ENCODE results near the gene NR3C2.

The NR3C2 gene

DNA sequence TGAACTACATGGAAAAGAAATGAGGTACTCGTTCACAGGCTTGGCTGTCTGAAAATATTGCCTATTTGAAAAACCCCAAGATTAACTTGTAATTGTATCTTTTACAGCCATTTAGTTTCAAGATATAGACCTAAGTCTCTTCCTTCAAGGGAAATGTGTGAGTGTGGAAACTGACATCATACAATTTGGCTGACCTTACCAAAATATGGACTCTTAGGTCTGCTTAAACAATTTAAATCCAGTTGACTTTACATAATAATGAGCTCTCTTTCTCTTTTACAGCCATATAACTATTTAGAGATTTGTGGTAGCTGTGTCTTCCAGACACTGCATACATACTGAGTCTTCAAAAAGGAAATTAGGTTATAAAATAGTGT, 186.9 kb downstream of the NR3C2 start:
- no peak for DNase-seq

DNA sequence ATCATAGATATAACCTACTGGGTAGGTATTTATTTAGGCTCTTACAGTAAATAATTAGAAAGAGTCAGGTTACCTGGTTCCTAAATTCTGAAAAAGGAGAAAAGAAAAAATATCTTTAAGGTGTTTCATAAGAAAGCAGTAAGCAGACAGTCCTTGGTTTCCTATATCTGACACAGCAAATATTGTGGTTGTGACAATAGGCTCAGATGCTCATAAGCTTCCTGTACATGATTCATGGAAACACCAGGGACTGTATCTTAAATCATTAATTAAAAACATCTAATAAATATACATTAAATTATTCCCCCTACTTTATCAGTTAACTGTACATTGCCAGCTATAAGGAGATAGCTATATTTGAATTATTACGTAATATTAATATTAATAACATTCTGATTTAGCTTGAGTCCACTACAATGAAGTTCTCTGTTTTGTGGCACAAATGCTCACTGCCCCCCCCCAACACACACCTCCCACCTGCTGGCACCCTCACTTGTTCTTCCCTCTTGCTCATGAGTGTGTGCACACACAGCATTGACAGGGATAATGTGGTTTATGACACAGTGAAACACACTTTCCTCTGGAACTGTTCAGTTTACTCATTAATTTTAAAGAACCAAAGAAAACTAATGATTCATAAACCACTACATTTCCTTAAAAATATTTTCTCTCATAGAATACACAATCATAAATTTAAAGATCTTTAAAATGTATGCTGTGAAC, 187.4 kb downstream of the NR3C2 start:
- DNase-seq: no peak

DNA sequence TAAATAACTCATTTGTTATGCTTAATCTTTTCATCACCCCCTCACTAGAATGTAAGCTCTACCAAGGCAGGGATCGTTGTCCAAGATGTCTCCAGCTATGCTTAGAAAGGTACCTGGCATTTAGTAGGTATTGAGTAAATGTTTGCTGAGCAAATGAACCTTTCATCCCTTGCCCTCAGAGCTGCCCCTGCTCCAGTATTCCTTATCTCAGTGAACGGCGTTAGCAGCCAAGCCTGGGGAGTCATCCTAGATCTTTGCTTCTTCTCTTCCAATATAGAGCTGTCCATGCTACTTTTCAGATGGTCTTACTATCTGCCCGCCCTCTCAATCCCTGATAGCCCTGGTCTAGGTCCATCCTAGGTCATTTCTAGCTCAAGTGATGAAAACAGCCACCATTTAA, 188.4 kb downstream of the NR3C2 start:
- DNase-seq: no peak

DNA sequence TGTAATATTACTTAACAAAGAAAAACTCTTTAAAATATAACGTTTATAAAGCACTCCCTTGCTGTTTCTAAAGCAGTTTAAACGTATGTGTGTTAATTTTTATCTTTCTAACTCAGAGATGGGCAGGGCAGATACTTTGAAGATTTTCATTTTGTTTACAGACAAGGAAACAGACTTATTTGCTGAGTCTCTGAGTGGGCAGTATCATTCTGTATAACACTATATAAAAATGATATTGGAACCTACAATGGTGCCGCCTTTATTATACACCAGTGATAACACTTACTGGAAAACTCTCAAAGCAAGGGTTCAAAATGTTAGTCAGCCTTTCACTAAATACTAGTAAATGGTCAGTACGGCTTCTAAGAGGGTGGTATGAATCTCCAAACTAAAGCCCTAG, 193.4 kb downstream of the NR3C2 start:
- no peak for DNase-seq

DNA sequence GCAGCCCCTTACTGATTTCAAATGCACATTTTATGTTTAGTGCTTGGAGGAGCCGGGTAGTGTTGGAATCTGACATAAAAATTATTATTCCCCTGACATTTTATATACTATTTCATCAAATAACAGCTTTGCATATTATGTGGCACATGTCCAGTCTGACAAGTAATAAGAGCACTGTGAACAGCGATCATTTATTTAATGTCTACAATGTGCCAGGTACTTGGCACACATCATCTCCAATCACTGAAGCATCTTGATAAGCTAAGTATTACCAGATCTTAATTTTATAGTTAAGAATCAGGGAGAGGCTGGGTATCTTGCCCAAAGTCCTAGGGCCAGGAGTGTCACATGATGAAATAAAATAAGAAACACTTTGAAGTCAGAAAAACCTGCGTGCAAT, 197.2 kb downstream of the NR3C2 start:
- DNase-seq: no peak

DNA sequence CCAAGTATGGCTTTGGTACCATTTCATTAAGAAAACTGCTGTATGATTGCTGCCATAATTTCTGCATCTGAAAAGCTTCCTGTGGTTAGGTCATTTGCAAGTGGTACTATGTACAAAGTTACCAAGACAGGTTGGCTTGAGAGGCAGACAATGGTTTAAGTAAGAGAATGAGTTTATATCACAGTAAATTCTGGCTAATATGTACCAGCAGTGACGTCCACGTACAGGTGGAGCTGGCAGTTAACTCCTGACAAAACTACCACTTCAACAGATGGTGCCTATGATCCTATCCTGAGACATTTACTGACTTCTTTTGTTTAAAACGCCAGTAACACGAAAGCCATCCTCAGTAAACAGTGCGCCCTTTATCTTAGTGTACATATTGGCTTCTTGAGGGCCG, 198.4 kb downstream of the NR3C2 start:
- DNase-seq: no peak

DNA sequence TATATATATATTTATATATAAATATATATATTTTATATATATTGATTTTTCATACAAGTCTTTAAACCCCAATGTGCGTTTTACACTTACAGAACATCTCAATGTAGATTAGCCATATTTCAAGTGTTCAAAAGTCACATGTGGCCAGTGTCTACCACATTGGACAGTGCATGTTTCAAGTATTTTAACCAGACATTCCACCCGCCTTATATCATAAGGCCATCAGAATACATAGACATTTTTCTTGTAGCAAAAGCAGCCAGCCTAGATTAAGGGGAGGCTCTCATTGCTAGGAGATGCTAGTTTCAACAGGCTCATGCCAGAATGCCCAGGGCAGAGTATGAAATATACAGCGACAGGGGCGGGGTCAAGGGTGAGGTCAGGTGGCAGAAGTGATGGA, 202.0 kb downstream of the NR3C2 start:
- DNase-seq: no peak

DNA sequence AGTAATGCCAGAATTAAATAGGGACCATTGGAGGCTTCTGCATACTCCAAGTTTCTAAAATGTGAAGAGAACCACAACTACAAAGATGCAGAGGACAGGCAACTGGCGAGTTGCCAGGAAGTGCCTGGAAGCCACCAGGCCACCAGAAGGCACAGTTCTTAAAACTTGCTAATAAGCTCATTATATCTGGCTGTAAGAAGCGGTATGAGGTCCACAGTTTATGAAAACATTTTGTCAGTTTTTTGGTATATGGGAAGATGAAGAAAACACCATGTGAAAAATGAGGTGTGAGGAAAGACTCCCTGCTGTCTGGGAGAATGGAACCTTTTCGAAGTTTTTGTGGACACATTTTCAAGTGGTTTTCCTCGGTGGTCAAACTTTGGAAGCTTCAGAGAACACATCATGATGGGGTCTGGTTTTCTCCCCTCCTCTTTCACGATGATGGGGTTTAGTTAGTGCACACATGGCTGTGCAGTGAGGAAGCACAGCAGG, 202.7 kb downstream of the NR3C2 start:
- no peak for DNase-seq

DNA sequence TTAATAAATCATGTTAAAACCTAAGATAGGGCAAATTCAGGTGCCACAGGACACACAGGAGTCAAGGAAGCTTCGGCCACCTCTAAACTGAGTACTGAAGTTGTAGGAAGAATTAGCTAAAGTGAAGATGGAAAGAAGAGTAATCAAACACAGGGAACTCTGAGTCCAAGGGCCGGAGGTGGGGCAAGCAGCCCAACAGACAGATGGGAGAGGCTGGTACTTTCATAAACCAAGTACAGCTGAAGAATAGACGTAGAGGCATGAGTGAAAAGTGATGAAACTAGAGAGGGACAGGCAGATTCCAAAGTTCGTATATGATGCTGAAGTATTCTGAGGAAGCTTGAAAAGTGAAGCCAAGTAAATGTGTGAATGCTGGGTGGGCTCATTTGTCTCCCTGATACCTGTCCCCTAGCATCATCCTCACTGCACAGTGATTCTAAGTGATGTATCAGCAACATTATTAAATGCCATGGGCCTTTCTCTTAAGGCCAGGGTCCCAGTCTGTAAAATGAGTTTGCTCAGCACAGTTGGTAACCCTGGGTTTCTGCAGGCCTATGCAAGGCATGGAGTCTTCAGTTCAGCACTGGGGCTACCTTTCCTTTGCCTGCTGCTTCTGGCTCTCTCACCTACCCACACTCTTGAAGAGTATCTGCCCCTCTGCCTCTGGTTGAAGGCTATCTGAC, 203.3 kb downstream of the NR3C2 start:
- no peak for DNase-seq

DNA sequence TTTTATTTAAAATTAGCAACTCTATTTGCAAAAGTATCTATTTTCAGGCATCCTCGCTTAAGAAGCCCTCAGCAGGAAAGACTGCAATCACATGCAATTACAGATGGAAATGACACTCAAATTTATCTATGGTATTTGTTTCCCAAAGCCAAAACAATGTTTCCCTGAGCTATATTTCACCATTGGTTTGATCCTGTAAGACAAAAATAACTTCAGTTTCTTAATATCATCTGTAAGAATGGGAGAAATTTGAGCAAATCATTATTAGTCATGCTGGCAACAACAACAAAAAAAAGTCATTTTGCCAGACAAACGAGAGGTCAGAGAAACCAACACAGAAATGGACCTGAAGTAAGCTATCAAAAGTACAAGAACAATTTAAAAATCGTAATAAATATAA, 204.1 kb downstream of the NR3C2 start:
- no peak for DNase-seq

DNA sequence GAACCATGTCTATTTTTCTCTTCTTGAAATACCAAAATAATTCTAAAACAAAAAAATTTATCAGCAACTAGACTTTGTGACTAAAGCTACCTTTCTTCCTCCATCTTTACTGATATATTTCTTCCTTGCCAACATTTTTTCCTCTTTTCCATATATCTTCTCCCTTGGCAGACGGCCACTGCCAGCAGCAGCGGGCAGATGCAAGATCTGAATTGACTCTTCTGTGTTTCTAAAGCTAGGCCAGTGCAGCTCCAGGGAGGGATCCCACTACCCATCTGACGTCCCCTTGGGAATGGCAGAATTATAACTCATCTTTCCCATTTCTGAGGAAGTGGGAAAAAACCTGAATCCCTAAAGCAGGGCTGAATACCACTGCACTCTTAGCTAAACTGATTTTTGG, 206.4 kb downstream of the NR3C2 start:
- no peak for DNase-seq

DNA sequence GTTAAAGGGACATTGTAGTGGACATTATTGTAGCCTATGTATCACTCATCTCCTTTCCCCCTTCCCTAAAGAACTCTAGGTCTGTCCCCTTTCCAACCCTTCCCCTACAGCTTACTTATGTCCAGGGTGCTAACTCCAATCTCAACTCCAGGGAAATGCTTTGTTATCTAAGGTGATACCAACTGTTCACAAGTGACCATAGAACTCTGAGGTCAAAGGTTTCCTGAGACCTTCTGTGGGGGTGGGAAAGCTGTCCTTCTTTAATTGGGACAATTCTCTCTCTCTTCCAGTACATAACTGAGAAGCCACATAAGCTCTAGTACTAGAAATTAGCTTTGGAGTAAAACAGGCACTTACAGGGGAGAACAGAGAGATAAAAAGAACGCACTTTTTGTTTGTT, 212.4 kb downstream of the NR3C2 start:
- DNase-seq: no peak

DNA sequence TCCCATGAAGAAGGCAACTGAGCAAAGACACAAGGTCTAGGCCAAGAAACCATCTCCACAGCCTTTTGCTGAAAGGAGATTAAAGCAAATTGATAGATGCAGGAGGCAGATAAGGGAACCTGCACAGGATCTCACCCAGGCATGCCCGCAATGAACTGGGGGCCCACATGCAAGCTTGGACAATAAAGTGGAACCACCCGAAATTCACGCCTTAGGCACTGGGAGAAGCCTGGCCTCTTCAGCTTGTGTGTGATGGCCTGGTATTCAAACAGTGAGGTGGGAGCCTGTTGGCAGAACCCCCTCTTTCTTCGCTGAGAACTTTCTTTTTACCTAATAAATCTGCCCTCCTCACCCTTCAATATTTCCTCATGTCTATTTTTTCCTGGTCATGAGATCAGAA, 213.2 kb downstream of the NR3C2 start:
- no peak for DNase-seq

DNA sequence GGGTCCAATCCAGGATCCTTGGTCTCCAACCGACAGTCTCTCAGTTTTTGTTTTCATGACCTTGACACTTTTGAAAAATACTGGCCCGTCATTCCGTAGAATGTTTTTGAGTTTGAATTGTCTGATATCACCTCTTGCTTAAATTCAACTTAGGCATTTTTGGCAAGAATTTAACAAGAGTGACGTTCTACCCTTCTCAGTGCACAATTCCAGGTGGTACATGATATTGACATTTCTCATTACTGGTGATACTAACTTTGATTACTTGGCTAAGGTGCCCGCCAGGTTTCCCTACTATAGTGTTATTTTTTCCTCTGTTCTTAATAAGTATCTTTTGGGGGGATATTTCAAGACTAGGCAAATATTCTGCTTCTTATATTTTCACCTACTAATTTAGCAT, 215.1 kb downstream of the NR3C2 start:
- DNase-seq: no peak

DNA sequence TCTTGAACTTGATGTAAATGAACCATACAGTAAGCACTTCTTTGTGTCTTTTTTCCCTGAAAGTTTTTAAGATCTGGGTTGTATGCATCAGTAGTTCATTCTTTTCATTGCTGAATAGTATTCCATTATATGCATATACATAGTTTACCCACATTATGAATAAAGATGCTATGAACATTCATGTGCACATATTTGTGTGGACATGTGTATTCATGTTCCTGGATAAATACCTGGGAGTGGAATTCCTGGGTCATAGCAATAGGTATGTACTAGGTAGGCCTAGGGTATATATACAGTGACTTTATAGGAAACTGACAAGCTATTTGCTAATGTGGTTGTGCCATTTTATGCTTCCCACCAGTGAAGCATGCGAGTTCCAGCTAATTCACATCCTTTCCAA, 215.9 kb downstream of the NR3C2 start:
- DNase-seq: no peak

DNA sequence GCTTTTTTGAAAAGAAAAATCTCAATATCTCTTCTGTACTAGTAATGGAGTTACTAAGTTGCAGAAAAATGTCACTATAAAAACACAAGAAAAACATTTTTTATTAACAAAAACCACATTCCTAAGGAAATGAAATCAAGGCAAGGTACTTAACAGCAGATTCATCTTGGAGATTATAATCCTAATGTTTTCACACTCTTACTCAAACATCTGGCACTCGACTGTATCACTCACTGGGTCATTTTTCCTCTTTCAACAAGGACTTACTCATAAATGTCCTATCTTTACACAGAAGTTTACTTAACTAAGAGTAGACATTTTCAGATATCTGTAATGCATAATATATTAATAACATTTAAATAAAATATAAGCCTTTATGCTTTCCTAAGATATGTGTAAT, 216.6 kb downstream of the NR3C2 start:
- DNase-seq: no peak

DNA sequence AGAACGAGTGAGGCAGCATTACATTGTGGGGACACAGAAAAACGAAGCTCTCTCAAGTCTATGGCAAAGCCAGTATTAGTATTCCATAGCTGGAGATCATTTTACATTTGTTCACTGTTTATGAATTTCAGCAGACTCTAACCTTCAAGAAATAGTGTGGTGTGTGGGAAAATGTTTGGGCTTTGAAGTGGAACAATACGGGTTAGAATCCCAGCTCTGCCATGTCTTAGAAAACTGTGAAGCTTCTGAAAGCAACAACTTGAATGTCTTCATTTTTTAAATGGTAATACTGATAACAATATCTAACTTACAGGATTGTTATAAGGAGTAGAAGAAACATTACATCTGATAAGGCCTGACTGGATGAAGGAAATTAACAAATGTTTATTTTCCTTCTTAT, 217.7 kb downstream of the NR3C2 start:
- DNase-seq: no peak

DNA sequence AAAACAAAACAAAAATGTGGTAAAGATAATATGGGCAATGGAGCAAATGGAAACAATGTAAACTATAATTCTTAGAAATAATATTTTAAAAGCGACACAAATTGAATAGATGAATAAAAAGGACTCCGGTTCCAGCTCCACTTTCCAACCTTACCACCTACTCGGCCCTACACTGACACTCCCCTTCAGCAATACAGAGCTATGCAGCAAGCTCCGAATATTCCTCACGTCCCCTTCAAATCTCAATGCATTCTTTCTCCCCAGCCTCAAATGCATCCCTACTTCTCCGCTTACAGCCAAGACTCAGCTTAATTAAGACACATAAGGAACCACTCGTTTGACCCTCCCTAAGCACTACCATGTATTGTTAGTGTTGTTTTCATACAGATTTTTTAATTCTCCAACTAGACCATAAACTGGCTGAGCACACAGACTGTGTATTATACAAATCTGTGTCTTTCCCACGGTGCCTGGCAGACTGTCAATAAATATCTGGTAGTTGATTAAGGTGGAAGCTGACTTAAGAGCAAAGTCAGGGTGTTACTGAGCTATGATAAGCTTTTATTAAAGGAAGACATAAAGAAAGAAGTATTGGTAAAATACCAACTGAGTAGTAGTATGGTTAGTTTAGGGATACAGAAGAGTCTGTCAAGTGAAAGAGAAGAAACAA, 219.1 kb downstream of the NR3C2 start:
- DNase-seq: no peak

DNA sequence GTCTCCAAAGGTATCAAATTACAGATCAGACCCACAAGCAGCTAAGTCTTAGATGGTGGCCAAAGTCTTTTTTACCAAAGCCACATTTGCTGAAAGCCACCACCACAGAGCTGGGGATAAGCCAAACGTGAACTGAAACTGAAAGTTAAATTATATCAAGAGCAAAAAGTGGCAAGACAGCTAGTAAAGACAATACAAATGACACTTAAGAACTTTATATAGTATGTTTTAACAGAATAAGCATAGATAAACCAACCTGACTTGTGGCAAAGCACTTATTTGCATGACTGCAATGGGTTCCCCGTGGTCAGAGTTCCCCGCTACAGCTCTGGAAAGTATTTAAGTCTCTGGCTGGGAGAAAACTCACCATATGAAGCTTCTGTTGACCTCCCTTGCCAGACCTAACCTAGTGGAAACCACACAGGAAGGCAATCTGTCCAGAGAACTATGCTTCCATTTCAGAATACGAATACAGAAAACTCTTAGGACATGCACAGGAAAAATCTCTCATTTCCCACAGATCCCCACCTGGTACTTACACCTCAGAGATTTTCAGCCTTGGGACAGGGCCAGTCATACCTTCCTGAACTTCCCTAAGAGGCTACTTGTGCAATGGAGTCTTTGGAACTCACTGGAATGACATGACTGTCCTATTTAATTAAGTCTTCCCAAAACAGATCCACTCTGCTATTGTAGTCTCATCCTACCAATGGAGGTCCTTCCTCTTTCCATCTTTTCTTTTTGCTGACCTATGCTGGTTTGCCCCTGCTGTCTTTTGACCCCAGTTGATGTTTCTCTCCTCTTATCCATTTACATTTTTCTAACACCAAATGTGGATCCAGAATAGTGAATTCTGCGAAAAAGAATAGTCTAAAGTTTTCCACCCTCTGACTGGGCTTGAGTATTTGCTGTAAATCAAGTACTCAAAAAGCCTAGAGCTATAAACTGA, 225.1 kb downstream of the NR3C2 start:
- DNase-seq: no peak

DNA sequence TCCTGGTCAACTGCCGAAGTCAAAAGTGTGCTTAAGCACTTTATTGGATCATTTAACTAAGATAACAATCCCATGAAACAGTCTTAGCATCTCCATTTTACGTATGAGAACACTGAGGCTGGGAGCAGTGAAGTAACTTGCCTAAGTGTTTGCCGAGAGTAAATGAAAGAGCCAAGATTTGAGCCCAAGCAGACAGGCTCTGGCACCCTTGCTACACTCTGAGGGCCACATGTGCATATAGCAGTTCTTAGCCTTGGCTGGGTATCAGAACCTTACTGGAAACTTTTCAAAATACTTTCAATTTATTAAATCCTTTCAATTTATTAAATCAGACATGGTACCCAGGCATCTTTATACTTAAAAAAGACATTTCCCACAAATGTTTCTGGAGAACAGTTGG, 225.9 kb downstream of the NR3C2 start:
- DNase-seq: no peak

DNA sequence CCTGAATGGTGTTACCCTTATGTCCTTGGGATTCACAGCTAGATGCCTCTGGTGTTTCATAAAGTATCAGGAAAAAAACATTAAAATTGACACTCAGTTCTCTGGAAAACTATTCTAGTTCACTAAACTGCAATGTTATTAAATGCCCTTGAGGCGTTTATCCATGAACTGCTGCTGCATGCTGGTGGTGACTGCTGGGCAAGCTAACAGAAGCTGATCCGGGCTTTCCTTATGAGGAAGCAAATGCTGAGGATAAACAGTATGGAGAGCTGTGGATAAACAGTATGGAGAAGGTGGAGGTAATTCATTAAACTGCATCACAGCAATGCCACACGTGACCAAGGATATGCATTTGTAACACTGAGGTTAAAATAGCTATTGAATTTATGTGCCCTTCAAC, 227.0 kb downstream of the NR3C2 start:
- DNase-seq: no peak

DNA sequence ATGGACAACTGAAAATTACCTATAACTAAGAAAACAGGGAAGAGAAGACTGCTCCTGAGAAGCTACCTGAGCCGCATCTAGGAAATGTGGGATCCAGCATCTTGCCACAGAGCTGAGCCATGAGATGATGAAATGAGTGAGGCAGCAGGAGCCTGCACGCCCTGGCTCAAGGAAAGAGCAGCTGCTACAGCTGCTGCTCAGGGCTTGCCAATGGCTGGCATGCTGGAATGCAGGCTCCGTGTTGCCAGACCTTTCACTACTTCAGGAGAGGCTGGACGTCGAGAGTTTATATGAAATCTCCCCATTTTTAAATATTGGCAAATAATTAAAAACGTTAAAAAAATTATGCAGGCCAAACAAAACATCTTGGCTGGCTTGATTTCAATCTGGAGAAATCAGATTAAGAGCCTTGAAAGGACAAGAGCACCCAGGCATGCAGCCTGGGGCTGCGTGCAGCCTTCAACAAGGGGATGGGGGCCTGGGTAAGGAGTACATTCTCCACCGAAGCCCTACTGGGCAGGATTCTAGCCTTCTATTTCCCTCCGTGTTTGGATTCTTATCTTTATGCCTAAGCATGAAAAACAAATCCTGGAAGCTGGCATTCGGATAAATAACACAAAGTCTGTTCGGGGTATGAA, 227.6 kb downstream of the NR3C2 start:
- DNase-seq: no peak

DNA sequence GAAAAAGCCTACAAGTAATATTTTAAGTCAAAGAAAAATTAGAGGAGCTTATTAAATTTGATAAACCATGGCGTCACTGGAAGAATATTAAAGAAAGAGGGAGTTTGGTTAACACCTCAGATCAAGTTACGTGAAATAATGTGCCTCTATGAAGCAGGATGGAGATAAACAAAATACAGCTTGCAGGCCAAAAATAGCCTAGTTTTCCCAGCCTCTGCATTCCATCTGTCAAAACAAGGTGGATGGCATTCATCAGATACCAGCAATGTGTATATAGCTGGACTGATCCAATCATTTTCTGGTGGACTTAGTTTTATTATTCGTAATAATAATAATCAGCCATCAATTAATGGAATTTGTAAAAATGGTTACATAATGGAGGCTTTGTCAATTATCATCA, 230.7 kb downstream of the NR3C2 start:
- no peak for DNase-seq

Measured in effector CD4-positive, alpha-beta T cell (primary cell).